Ishikawa (cell line): ENCODE measurements around the gene ARL2.
A peak's percentile ranks its signal among the peaks of the same experiment; 100 is the strongest.

Source experiments
- CEBPB ChIP-seq: IDR thresholded peaks from 2 replicates; pipeline ENCODE4 v1.6.1; 2012
- CREB1 ChIP-seq: IDR thresholded peaks from 2 replicates; pipeline ENCODE4 v1.6.1; 2012; ENCODE audit warnings: low read depth
- EGR1 ChIP-seq: IDR thresholded peaks from 2 replicates; pipeline ENCODE4 v1.6.1; 2012
- EP300 ChIP-seq: IDR thresholded peaks from 2 replicates; pipeline ENCODE4 v1.6.1; 2012; ENCODE audit warnings: borderline replicate concordance
- FOXM1 ChIP-seq: IDR thresholded peaks from 2 replicates; pipeline ENCODE4 v1.6.1; 2012; ENCODE audit warnings: low read depth, borderline replicate concordance
- MAX ChIP-seq: IDR thresholded peaks from 2 replicates; pipeline ENCODE4 v1.6.1; 2012
- NFIC ChIP-seq: IDR thresholded peaks from 2 replicates; pipeline ENCODE4 v1.6.1; 2012
- RAD21 ChIP-seq: IDR thresholded peaks from 2 replicates; pipeline ENCODE4 v1.6.1; 2012; ENCODE audit warnings: low read depth
- REST ChIP-seq: IDR thresholded peaks from 2 replicates; pipeline ENCODE4 v1.6.1; 2012; ENCODE audit warnings: low read depth, mild to moderate bottlenecking
- TAF1 ChIP-seq: IDR thresholded peaks from 2 replicates; pipeline ENCODE4 v1.6.1; 2012; ENCODE audit warnings: low read depth, mild to moderate bottlenecking
- TCF12 ChIP-seq: IDR thresholded peaks from 2 replicates; pipeline ENCODE4 v1.6.1; 2012; ENCODE audit warnings: low read depth
- TEAD4 ChIP-seq: IDR thresholded peaks from 2 replicates; pipeline ENCODE4 v1.6.1; 2012
- USF1 ChIP-seq: IDR thresholded peaks from 2 replicates; pipeline ENCODE4 v1.6.1; 2012
- YY1 ChIP-seq: IDR thresholded peaks from 2 replicates; pipeline ENCODE4 v1.6.1; 2012; ENCODE audit warnings: low read depth
- ZBTB7A ChIP-seq: IDR thresholded peaks from 2 replicates; pipeline ENCODE4 v1.6.1; 2012; ENCODE audit warnings: low read depth

The ARL2 gene

GRCh38 chr11:64996710-64997380, 17.1 kb upstream of the ARL2 start, which contains the start of gene BATF2:
Gene BATF2, minus strand, starts transcription at chr11:64996971. Its CDS starts 57 bp downstream, at chr11:64996914.
- TF ChIP-seq NFIC (no peak), TCF12 (no peak), ZBTB7A (no peak), TEAD4 (no peak), REST (peak; percentile 66), CREB1 (no peak), TAF1 (no peak), EP300 (no peak), EGR1 (no peak), YY1 (no peak), FOXM1 (no peak), USF1 (peak; percentile 77), MAX (no peak), RAD21 (peak; percentile 62), CEBPB (no peak)

GRCh38 chr11:64998141-64998540, 15.8 kb upstream of the ARL2 start:
- no peak for TF ChIP-seq EP300
- TF ChIP-seq YY1: peak; percentile 47; the same call in 1 of the 2 replicates

- TF ChIP-seq USF1 (no peak), TEAD4 (no peak), RAD21 (no peak)
Measured at GRCh38 chr11:64998690-64999431, 15.1 kb upstream of the ARL2 start.

- no peak for TF ChIP-seq TEAD4
- no peak for TF ChIP-seq CEBPB
- no peak for TF ChIP-seq RAD21
- no peak for TF ChIP-seq USF1
- no peak for TF ChIP-seq ZBTB7A
- TF ChIP-seq REST: no peak
- no peak for TF ChIP-seq EP300
Measured at GRCh38 chr11:64999478-64999877, 14.5 kb upstream of the ARL2 start.

GRCh38 chr11:65002706-65003105, 11.3 kb upstream of the ARL2 start:
- TF ChIP-seq RAD21 (no peak), CEBPB (no peak), MAX (no peak), NFIC (no peak), EP300 (no peak), TCF12 (no peak), TAF1 (no peak), USF1 (no peak), TEAD4 (no peak), EGR1 (no peak), CREB1 (no peak), REST (no peak), FOXM1 (no peak), ZBTB7A (no peak), YY1 (no peak)
